Esophagus squamous epithelium (tissue), 4 donors: Measurements from ENCODE around the gene KCNAB1.

Source experiments
- POLR2A ChIP-seq, 4 donors: fragments of 450-650 bp; IDR thresholded peaks; one replicate each; pipeline ENCODE4 v1.6.1; 2017; ENCODE audit warnings: antibody characterized with exemption in 4 of 4, mild to moderate bottlenecking in 4 of 4, moderate library complexity in 3 of 4
- TF ChIP-seq, protein P1 (sequence below), 6 experiments: fragments of 450-650 bp in 4 of 6; fragments of 200-600 bp in 2 of 6; sonication (generic) in 2 of 6; IDR thresholded peaks; one replicate each; pipeline ENCODE4 v1.5.1; 2016 to 2019; ENCODE audit warnings: antibody characterized with exemption in 6 of 6, mild to moderate bottlenecking in 4 of 6, moderate library complexity in 4 of 6

DNA sequence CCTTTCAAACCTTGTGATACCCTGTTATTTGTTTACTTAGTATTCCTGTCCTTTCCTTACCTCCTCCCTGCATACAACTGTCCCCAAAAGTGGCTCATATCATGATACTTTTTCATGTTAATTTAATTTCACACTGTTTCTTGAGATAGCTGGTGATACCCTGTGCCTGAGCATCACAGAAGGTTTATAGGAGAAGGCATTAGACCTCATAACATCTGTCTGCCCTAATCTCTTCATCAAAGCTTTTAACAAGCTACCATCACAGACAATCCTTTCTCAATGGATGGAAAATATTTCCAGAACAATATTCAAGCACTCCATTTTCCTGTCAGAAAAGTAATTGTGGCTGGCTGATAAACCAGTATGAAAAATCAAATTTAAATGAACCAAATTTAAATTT is 353.0 kb downstream of the KCNAB1 start:
- TF ChIP-seq, protein P1, sequence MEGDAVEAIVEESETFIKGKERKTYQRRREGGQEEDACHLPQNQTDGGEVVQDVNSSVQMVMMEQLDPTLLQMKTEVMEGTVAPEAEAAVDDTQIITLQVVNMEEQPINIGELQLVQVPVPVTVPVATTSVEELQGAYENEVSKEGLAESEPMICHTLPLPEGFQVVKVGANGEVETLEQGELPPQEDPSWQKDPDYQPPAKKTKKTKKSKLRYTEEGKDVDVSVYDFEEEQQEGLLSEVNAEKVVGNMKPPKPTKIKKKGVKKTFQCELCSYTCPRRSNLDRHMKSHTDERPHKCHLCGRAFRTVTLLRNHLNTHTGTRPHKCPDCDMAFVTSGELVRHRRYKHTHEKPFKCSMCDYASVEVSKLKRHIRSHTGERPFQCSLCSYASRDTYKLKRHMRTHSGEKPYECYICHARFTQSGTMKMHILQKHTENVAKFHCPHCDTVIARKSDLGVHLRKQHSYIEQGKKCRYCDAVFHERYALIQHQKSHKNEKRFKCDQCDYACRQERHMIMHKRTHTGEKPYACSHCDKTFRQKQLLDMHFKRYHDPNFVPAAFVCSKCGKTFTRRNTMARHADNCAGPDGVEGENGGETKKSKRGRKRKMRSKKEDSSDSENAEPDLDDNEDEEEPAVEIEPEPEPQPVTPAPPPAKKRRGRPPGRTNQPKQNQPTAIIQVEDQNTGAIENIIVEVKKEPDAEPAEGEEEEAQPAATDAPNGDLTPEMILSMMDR (IDR thresholded peaks at IDR 0.05): no peak
- no peak for TF ChIP-seq POLR2A (IDR thresholded peaks at IDR 0.05)
